Hypothalamus (tissue), 51 donors: Measurements from ENCODE around the gene CEBPE.

Experiments used
- DNase-seq, 51 donors: peaks; one replicate each; lab custom pipeline; 2025; lab: John Stamatoyannopoulos, UW

Gene CEBPE

DNA sequence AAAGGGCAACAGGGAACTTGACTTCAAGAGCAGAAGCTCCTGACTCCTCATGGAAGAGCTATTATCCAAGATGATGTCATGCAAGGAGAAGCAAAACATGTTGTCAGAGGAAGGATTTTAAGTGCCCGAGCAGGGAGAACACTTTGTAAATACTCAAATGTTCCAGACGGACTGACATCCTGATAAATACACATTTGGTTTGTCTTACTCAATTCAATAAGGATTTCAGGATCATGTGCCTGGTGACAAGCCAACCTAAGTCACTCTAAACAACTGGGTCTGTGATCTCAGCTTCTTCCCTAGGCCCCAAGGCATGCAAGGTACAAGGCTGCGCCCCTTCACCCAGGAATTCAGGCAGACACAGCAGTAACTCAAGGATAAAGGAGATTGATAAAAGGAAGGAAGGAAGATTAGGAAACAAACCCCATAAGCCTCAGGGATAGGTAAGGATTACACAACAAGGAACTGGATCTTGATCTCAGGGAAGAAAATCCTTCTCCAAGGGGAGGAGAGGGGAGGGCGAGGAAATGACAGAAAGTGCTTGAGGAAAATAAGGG is 26.8 kb upstream of the CEBPE start:
- DNase-seq = no peak

DNA sequence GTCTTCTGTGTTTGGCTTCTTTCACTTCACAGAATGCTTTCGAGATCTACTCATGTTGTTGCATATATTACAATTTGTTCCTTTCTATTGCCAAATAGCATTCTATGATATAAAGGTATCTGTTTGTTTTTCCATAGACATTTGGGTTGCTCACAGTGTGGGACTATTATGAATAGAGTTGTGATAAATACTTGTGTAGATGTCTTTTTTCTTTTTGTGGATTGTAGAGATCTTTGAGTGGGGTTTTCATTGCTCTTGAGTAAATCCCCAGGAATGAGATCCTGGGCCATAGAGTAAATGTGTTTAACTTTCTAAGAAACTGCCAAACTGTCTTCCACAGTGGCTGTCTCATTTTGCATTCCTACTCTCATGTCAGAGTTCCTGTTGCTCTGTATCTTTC is 24.9 kb upstream of the CEBPE start:
- no peak for DNase-seq

- DNase-seq = no peak
Measured at GRCh38 chr14:23142826-23143225, 23.8 kb upstream of the CEBPE start.

- DNase-seq = peak in 1 of 51 donors; percentile 15
Measured at GRCh38 chr14:23141706-23142444, 22.8 kb upstream of the CEBPE start.

- no peak for DNase-seq
Measured at GRCh38 chr14:23140371-23140770, 21.3 kb upstream of the CEBPE start.

GRCh38 chr14:23139874-23140273 is 20.8 kb upstream of the CEBPE start:
- no peak for DNase-seq

GRCh38 chr14:23137813-23138535 is 18.9 kb upstream of the CEBPE start:
- no peak for DNase-seq

DNA sequence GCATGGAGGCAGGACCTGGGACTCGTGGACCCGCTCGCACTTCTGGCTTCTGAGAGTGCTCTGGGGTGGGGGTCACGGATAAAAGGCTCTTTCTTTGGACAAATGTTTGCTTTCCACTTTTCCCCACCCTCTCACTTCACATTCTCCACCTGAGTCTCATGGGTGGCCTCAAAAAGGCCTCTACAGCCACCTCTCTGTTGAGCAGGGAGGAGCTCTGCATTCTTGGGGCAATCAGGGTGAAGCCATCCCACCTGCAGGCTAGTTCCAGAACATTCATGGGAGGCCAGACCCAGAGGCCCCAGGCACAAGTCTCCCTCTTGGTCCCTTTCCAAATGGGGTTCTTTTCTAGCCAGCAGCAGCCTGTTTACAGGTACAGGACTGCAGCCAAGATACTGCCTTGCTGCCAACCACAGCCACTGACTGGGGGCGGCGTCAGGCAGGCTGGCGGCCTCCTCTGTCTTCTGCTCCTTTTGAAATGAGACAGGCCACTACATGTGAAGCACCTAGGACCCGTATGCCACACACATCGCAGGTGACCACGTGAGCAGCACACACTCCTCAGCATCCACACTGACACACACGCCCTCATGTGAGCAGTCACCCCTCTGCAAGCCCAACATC is 18.2 kb upstream of the CEBPE start:
- no peak for DNase-seq

- DNase-seq = no peak
Measured at GRCh38 chr14:23136566-23137133, 17.6 kb upstream of the CEBPE start.

DNA sequence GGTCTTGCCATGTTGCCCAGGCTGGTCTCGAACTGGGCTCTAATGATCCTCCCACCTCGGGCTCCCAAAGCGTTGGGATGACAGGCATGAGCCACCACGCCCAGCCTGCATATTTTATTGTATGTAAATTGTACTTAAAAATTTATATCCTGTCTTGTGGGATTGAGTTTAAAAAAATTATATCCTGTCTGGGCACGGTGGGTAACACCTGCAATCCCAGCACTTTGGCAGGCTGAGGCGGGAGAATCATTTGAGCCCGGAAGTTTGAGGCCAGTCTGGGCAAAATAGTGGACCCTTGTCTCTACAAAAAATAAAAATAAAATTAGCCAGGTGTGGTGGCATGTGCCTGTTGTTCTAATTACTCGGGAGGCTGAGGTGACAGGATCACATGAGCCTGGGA is 13.9 kb upstream of the CEBPE start:
- no peak for DNase-seq

GRCh38 chr14:23131482-23131881 is 12.4 kb upstream of the CEBPE start:
- no peak for DNase-seq

DNA sequence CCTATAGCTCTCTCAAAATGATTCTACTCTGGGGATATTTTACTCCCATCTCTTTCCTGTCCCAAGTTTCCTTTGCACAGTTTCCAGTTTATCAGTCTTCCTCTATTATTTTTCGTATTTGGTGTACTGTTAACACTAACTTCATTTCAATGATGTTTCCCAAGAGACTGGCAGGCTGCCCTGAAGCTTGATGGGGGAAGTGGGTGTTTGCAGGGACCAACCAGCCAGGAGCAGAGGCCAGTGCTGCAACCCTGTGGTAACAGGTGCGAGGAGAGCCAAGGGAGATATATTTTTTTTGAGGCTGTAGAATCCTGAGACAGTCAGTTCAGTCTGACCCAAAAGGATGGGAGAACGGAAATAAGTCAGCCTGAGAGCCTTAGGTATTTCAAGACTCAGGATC is 11.8 kb upstream of the CEBPE start:
- DNase-seq = no peak

DNA sequence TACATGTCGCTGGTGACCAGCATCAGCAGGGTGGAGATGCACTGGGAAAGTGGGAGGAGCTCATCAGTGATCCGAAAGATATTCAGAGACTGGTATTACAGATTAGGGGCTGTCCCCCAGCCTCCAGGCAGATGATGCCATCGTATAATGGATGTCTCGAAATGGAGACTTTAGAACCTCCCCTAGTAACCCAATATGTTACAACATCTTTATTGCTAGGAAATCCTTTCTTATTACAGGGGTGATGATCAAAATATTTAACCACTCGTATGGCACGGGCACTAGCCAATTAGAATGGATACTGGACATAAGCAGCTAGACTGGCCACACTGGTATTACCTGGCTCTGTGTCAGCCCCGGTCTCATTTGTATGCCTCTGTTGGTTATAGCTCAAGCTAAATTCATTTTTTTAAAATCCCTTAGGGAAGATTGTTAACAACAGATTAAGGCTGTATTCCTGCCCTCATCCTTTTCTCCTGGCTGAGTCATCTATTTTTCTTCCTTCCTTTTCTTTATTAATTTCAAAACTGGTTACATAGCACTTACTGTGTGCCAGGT is 10.8 kb upstream of the CEBPE start:
- DNase-seq = no peak

DNA sequence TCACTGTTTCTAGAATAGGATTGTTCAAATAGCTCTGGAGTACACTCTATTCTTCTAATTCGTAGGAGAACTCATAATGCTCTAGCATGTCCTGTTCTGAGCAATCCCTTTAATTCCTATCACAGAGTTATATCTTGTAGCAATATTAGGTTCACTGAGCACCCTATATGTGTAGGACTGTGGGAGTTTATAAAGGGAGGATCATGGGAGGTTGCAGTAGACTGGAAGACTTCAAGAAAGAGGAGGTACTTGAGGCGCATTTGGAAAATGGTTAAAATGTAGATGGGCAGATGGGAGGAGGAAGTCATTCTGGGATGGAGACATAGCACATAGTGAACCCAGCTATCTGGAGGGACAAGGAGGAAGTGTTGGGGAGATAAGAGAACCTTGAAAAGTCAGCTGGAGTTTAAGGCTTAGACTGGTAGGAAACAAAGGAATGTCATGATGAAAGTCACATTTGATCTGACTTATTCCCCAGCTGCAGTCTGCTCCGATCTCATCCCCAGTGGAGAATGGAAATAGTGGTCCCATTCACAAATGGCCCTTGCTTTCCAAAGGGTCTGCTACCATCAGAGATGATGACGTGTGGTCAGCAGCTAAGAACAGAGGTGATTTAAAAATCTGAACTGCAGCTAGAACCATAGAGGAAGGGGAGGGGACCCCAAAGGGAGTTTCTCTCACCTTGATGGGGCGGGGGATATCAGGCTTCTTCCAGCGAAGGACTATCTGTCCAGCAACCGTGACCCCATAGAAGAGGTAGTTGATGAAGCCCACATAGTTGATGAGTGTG is 10.1 kb upstream of the CEBPE start:
- DNase-seq = no peak

GRCh38 chr14:23127861-23128260 is 8.8 kb upstream of the CEBPE start:
- DNase-seq = no peak

- no peak for DNase-seq
Measured at GRCh38 chr14:23126548-23127278, 7.7 kb upstream of the CEBPE start.

- DNase-seq = no peak
Measured at GRCh38 chr14:23125933-23126524, 7.0 kb upstream of the CEBPE start.

DNA sequence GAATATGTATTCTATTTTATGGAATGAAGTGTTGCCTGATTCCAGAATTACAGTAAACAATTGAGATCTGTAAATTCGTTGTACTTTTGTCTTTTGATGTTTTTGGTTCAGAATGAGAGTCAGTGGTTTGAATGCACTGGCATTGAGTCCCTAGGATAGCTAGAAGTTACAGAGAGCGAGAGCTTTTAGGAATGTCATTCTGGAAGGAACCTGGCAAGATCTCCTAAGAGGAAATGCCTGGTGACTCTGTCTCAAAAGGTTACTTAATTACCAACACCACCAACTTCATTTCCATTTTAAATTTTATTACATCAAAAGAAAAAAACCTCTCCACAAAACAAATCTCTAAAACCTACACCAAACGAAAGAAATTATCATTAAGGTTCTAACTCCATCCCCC is 6.0 kb upstream of the CEBPE start:
- DNase-seq = no peak

DNA sequence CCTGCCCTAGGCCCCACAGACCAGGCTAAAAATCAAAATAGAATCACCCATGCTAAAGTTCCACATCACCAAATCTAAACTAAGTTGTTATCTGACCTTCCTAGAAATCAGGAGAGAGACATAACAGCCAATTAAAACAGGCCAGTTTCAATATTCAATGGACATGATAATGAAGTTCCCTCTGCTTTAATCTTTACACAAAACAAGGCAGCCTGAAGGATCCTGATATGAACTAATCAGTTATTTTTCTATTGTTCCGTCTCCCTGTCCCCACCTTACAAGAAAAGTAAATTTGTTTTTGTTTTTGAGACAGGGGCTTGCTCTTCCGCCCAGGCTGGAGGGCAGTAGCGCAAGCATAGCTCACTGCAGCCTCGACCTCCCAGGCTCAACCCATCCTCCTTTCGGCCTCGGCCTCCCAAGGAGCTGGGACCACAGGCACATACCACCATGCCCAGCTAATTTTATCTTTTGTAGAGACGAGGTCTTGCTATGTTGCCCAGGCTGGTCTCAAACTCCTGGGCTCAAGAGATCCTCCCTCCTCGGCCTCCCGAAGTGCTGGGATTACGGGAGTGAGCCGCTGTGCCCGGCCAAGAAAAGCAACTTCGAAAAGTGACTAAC is 5.4 kb upstream of the CEBPE start:
- no peak for DNase-seq
